Lower leg skin (tissue), 3 donors: ENCODE measurements around the gene CAV1.

Experiments used
- CTCF ChIP-seq, 3 donors: fragments of 450-650 bp; IDR thresholded peaks; one replicate each; pipeline ENCODE4 v1.5.1; 2016; ENCODE audit warnings: antibody characterized with exemption in 3 of 3, mild to moderate bottlenecking in 3 of 3, moderate library complexity in 2 of 3
- POLR2A ChIP-seq, 2 donors: fragments of 450-650 bp; IDR thresholded peaks; one replicate each; pipeline ENCODE4 v1.6.1; 2016 to 2017; ENCODE audit warnings: antibody characterized with exemption in 2 of 2, mild to moderate bottlenecking in 1 of 2, moderate library complexity in 1 of 2

GRCh38 chr7:116532102-116532688 is 7.4 kb downstream of the CAV1 start:
- no peak for TF ChIP-seq CTCF (IDR thresholded peaks at IDR 0.05)
- TF ChIP-seq POLR2A (IDR thresholded peaks at IDR 0.05), result no peak
